Stimulated activated CD8-positive, alpha-beta memory T cell treated with anti-CD3 and anti-CD28 coated beads, Interleukin-15, amount 100 ng/mL, for 1 hour (primary cell): ENCODE data around the gene LY6G6F.

Experiments
- DNase-seq: peaks from one replicate; pipeline ENCODE4 v3.0.0-alpha.2; 2020; ENCODE audit warnings: low read depth

LY6G6F gene

GRCh38 chr6:31676904-31677303 is 29.8 kb upstream of the LY6G6F start:
- no peak for DNase-seq

- no peak for DNase-seq
Observed at GRCh38 chr6:31677955-31678354, 28.7 kb upstream of the LY6G6F start.

- DNase-seq, result no peak
Observed at GRCh38 chr6:31680226-31681134, 26.2 kb upstream of the LY6G6F start, which contains the start of gene LY6G5C. LY6G5C (minus strand) TSS chr6:31681067; CDS start chr6:31680373, 694 bp downstream.

GRCh38 chr6:31681135-31681671 is 25.5 kb upstream of the LY6G6F start:
- DNase-seq, result no peak

GRCh38 chr6:31683591-31683990 is 23.1 kb upstream of the LY6G6F start:
- DNase-seq, result no peak

- no peak for DNase-seq
Observed at GRCh38 chr6:31686483-31686882, 20.2 kb upstream of the LY6G6F start.

GRCh38 chr6:31687321-31687720 is 19.3 kb upstream of the LY6G6F start:
- no peak for DNase-seq

GRCh38 chr6:31687860-31688693 is 18.6 kb upstream of the LY6G6F start:
- no peak for DNase-seq

- no peak for DNase-seq
Observed at GRCh38 chr6:31689249-31690110, 17.2 kb upstream of the LY6G6F start.

GRCh38 chr6:31690231-31691077 is 16.2 kb upstream of the LY6G6F start:
- no peak for DNase-seq

- DNase-seq, result no peak
Observed at GRCh38 chr6:31691078-31691463, 15.6 kb upstream of the LY6G6F start.

GRCh38 chr6:31691564-31692108 is 15.0 kb upstream of the LY6G6F start:
- no peak for DNase-seq

GRCh38 chr6:31692353-31692752 is 14.3 kb upstream of the LY6G6F start:
- no peak for DNase-seq

GRCh38 chr6:31692886-31693285 is 13.8 kb upstream of the LY6G6F start:
- DNase-seq, result no peak

- no peak for DNase-seq
Observed at GRCh38 chr6:31693535-31693934, 13.1 kb upstream of the LY6G6F start.

- no peak for DNase-seq
Observed at GRCh38 chr6:31697555-31697954, 9.1 kb upstream of the LY6G6F start.

GRCh38 chr6:31700740-31701401 is 5.8 kb upstream of the LY6G6F start:
- DNase-seq, result no peak

- DNase-seq, result no peak
Observed at GRCh38 chr6:31701666-31702404, 4.8 kb upstream of the LY6G6F start.

- no peak for DNase-seq
Observed at GRCh38 chr6:31702405-31702818, 4.3 kb upstream of the LY6G6F start.
